ENCODE measurements around the gene BLM. TPM values are rescaled to one million over a fixed set of nuclear protein-coding genes. Genes with fewer than 3 reads are reported as not detected.

Gene BLM
- polyA plus RNA-seq, 3 donors from 2014 or later = 2.3 to 10.0 (median 7.5) TPM

DNA sequence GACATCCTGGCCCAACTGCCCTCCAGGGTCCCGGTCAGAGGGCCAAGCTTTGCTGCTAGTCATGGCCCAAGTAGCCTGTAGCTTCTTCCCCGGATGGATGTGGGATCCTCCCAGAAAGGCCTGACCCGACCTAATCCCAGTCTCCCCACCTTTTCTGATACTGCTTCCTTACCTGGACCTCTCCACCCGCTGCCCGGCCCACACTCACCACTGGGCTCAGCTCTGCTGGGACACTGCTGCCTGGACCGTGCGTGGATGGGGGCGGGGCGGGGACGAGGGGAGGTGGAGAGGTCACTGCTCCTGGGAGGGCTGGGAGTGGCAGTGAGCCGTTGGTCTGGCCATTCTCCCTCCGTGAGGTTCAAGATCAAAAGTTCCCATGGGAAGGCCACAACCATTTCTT lies 111.0 kb downstream of the BLM start:
- H3K27ac Mint-ChIP-seq = no peak overlapping the region
- H3K4me1 Mint-ChIP-seq = peaks cover 28 to 46% of the 10 kb centered on the region in 2 donors
- no peak for DNase-seq
- no peak overlapping the region for H3K4me3 Mint-ChIP-seq
- H3K27me3 Mint-ChIP-seq (ENCODE audit: low read depth in 3 of 3) = peaks cover 1 to 4% (median 2%) of the 10 kb centered on the region in 3 donors
- no peaks in the 10 kb centered on the region for H3K9me3 Mint-ChIP-seq
- peaks cover 0 to 5% (median 0%) of the 10 kb centered on the region in 3 donors for H3K36me3 Mint-ChIP-seq

GRCh38 chr15:90829126-90829525 lies 112.0 kb downstream of the BLM start:
- no peak for DNase-seq
- peaks cover 28 to 45% of the 10 kb centered on the region in 2 donors for H3K4me1 Mint-ChIP-seq
- peaks cover 1 to 4% (median 2%) of the 10 kb centered on the region in 3 donors for H3K27me3 Mint-ChIP-seq (ENCODE audit: low read depth in 3 of 3)
- H3K36me3 Mint-ChIP-seq = peaks cover 0 to 5% (median 0%) of the 10 kb centered on the region in 3 donors
- no peaks in the 10 kb centered on the region for H3K9me3 Mint-ChIP-seq
- peak overlapping the region in 4 of 6 donors; percentile 53 to 92 (median 76) for H3K27ac Mint-ChIP-seq
- H3K4me3 Mint-ChIP-seq = no peak overlapping the region

DNA sequence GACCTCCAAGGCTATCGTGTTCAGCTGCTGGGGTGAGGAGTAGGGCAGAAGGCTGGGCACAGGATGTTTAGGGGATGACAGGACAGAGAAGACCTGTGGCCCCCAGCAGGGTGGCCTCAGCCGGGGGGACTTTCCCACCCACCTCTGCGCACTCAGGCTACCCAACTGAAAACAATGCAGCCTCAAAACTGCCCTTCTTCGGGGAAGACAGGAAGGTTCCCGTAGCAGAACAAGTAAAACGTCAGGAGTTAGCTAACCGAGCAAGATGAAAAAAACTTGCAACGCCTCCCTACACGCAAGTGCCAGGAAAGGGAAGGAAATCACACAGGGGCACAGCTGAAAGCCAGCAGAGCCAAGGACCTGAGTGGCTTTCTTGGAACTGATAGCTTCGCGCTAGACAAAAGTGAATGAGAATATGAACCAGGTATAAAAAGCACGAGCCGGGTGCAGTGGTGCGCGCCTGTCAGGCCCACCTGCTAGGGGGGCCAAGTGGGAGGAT lies 112.8 kb downstream of the BLM start:
- peak; percentile 49 to 68 (median 66) for DNase-seq
- peaks cover 28 to 40% of the 10 kb centered on the region in 2 donors for H3K4me1 Mint-ChIP-seq
- peaks cover 0 to 5% (median 0%) of the 10 kb centered on the region in 3 donors for H3K36me3 Mint-ChIP-seq
- H3K9me3 Mint-ChIP-seq = no peaks in the 10 kb centered on the region
- H3K27me3 Mint-ChIP-seq (ENCODE audit: low read depth in 3 of 3) = peaks cover 1 to 4% (median 2%) of the 10 kb centered on the region in 3 donors
- peak overlapping the region; percentile 54 to 83 (median 68) for H3K4me3 Mint-ChIP-seq
- H3K27ac Mint-ChIP-seq = peak overlapping the region; percentile 63 to 92 (median 82)

GRCh38 chr15:90834626-90835025 lies 117.5 kb downstream of the BLM start:
- H3K4me1 Mint-ChIP-seq = peaks cover 40 to 48% of the 10 kb centered on the region in 2 donors
- peak overlapping the region in 1 of 6 donors; percentile 66 for H3K27ac Mint-ChIP-seq
- H3K9me3 Mint-ChIP-seq = no peaks in the 10 kb centered on the region
- H3K4me3 Mint-ChIP-seq = no peak overlapping the region
- peaks cover 5 to 8% (median 7%) of the 10 kb centered on the region in 3 donors for H3K27me3 Mint-ChIP-seq (ENCODE audit: low read depth in 3 of 3)
- H3K36me3 Mint-ChIP-seq = peaks cover 0 to 5% (median 0%) of the 10 kb centered on the region in 3 donors
- DNase-seq = no peak

DNA sequence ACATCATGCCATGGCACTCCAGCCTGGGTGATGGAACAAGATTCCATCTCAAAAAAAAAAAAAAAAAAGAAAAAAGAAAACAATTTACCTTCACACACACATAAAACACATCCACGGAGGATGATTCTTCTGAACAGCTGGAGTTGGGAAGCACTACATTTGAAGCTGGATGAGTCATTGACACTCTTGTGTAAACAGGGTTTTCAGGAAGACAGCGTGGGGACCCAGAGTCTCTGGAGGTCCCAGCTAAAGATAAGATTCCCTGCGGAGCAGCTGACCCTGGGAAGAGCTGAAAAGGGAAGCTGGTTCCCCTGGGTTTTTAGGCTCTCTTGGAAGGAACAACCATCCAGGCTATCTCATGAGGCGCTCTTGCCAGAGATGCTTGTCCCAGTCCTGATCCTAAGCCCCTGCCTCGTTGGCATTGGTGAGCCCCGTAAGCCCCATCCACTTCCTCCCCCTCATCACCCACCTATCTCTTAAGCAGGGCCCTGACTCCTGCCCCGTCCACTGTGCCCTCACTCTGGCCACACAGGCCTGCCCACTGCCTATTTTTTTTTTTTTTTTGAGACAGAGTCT lies 119.2 kb downstream of the BLM start:
- no peak for DNase-seq
- H3K36me3 Mint-ChIP-seq = no peaks in the 10 kb centered on the region
- peak overlapping the region in 1 of 5 donors; percentile 44 for H3K4me3 Mint-ChIP-seq
- peaks cover 26 to 33% of the 10 kb centered on the region in 2 donors for H3K4me1 Mint-ChIP-seq
- peaks cover 4 to 6% (median 5%) of the 10 kb centered on the region in 3 donors for H3K27me3 Mint-ChIP-seq (ENCODE audit: low read depth in 3 of 3)
- no peaks in the 10 kb centered on the region for H3K9me3 Mint-ChIP-seq
- H3K27ac Mint-ChIP-seq = peak overlapping the region in 5 of 6 donors; percentile 35 to 99 (median 97)

GRCh38 chr15:90837094-90837493 lies 119.9 kb downstream of the BLM start:
- Mint-ChIP-seq H3K36me3 (no peaks in the 10 kb centered on the region), H3K4me3 (peak overlapping the region in 4 of 5 donors; percentile 59 to 78 (median 74)), H3K27ac (peak overlapping the region; percentile 76 to 99 (median 98)), H3K27me3 (ENCODE audit: low read depth in 3 of 3) (peaks cover 4 to 6% (median 5%) of the 10 kb centered on the region in 3 donors), H3K9me3 (no peaks in the 10 kb centered on the region), H3K4me1 (peaks cover 26 to 33% of the 10 kb centered on the region in 2 donors)
- DNase-seq = no peak

GRCh38 chr15:90838139-90838538 lies 121.0 kb downstream of the BLM start:
- H3K27me3 Mint-ChIP-seq (ENCODE audit: low read depth in 3 of 3) = peaks cover 3 to 6% (median 4%) of the 10 kb centered on the region in 3 donors
- peak overlapping the region; percentile 72 to 83 (median 78) for H3K4me3 Mint-ChIP-seq
- peak overlapping the region; percentile 87 to 99 (median 98) for H3K27ac Mint-ChIP-seq
- peaks cover 26 to 33% of the 10 kb centered on the region in 2 donors for H3K4me1 Mint-ChIP-seq
- H3K36me3 Mint-ChIP-seq = no peaks in the 10 kb centered on the region
- H3K9me3 Mint-ChIP-seq = no peaks in the 10 kb centered on the region
- DNase-seq = peak; percentile 90 to 94 (median 91)

GRCh38 chr15:90838544-90838943 lies 121.4 kb downstream of the BLM start:
- Mint-ChIP-seq H3K27me3 (ENCODE audit: low read depth in 3 of 3) (peaks cover 3 to 6% (median 4%) of the 10 kb centered on the region in 3 donors), H3K36me3 (no peaks in the 10 kb centered on the region), H3K4me3 (peak overlapping the region; percentile 72 to 83 (median 78)), H3K27ac (peak overlapping the region; percentile 87 to 99 (median 98)), H3K4me1 (peaks cover 26 to 33% of the 10 kb centered on the region in 2 donors), H3K9me3 (no peaks in the 10 kb centered on the region)
- no peak for DNase-seq

GRCh38 chr15:90839187-90840071 lies 122.3 kb downstream of the BLM start:
- Mint-ChIP-seq H3K4me1 (peaks cover 26 to 33% of the 10 kb centered on the region in 2 donors), H3K36me3 (no peaks in the 10 kb centered on the region), H3K27ac (peak overlapping the region in 5 of 6 donors; percentile 62 to 99 (median 97)), H3K9me3 (no peaks in the 10 kb centered on the region), H3K4me3 (peak overlapping the region in 2 of 5 donors; percentile 33 to 43), H3K27me3 (ENCODE audit: low read depth in 3 of 3) (peaks cover 3 to 8% (median 4%) of the 10 kb centered on the region in 3 donors)
- no peak for DNase-seq

DNA sequence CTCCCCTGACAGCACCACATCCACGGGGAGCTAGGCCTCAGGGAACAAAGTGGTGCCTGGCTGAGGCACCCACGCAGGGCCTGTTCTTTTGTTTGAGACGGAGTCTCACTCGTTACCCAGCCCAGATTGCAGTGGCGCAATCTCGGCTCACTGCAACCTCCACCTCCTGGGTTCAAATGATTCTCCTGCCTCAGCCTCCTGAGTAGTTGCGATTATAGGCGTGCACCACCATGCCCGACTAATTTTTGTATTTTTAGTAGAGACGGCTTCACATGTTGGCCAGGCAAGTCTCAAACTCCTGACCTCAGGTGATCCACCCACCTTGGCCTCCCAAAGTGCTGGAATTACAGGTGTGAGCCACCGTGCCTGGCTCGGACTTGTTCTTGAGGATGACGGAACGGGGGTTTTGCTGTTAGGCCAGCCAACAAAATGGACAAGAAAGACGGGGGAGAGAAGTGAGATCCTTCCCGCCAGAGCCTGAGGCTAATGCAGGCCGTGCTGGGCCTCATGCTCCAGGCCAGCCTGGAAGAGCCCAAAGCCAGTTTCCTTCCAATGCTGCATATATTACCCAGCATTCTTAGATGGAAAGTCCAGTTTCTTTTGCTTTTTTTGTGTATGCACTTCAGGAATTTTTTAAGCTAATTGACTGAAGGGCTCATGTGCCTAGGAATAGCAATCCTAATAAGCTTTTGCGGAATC lies 123.2 kb downstream of the BLM start:
- H3K4me1 Mint-ChIP-seq = peaks cover 26 to 33% of the 10 kb centered on the region in 2 donors
- H3K9me3 Mint-ChIP-seq = no peaks in the 10 kb centered on the region
- no peaks in the 10 kb centered on the region for H3K36me3 Mint-ChIP-seq
- H3K27me3 Mint-ChIP-seq (ENCODE audit: low read depth in 3 of 3) = peaks cover 3 to 8% (median 4%) of the 10 kb centered on the region in 3 donors
- no peak for DNase-seq
- H3K4me3 Mint-ChIP-seq = no peak overlapping the region
- H3K27ac Mint-ChIP-seq = peak overlapping the region in 4 of 6 donors; percentile 14 to 68 (median 50)

DNA sequence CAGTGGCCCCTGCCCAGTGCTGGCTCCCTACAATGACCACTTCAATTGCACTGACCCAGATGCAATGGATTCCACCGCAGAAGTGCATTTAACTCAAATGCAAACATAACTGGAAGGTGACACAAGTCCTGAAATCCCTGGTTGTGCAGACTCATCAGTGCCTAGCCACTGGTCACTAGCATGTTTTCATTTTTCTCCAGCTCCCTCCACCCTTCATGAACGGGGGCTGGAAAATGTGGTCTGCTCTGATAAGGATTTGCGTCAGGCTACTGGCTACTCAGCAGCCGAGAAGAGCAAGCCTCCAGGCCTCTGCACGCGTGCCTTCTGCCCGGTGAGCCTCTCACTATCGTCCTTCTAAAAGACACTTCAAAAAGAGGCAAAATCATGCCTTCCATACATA lies 123.8 kb downstream of the BLM start:
- DNase-seq = no peak
- peak overlapping the region in 2 of 6 donors; percentile 30 to 61 for H3K27ac Mint-ChIP-seq
- peaks cover 3 to 8% (median 4%) of the 10 kb centered on the region in 3 donors for H3K27me3 Mint-ChIP-seq (ENCODE audit: low read depth in 3 of 3)
- H3K4me3 Mint-ChIP-seq = no peak overlapping the region
- peaks cover 26 to 33% of the 10 kb centered on the region in 2 donors for H3K4me1 Mint-ChIP-seq
- no peaks in the 10 kb centered on the region for H3K36me3 Mint-ChIP-seq
- no peaks in the 10 kb centered on the region for H3K9me3 Mint-ChIP-seq

GRCh38 chr15:90844696-90845095 lies 127.5 kb downstream of the BLM start:
- H3K27me3 Mint-ChIP-seq (ENCODE audit: low read depth in 3 of 3) = peaks cover 0 to 3% (median 0%) of the 10 kb centered on the region in 3 donors
- H3K27ac Mint-ChIP-seq = no peak overlapping the region
- no peaks in the 10 kb centered on the region for H3K4me1 Mint-ChIP-seq
- no peak for DNase-seq
- H3K36me3 Mint-ChIP-seq = no peaks in the 10 kb centered on the region
- no peak overlapping the region for H3K4me3 Mint-ChIP-seq
- no peaks in the 10 kb centered on the region for H3K9me3 Mint-ChIP-seq
